CD4-positive, alpha-beta T cell treated with Interleukin-2 at 100 ng/mL for 4 hours (primary cell): ENCODE measurements around the gene SFXN3.

Experiments used
- DNase-seq: peaks from one replicate; pipeline ENCODE4 v3.0.0-alpha.2; 2020; ENCODE audit warnings: low spot score

Gene SFXN3

DNA sequence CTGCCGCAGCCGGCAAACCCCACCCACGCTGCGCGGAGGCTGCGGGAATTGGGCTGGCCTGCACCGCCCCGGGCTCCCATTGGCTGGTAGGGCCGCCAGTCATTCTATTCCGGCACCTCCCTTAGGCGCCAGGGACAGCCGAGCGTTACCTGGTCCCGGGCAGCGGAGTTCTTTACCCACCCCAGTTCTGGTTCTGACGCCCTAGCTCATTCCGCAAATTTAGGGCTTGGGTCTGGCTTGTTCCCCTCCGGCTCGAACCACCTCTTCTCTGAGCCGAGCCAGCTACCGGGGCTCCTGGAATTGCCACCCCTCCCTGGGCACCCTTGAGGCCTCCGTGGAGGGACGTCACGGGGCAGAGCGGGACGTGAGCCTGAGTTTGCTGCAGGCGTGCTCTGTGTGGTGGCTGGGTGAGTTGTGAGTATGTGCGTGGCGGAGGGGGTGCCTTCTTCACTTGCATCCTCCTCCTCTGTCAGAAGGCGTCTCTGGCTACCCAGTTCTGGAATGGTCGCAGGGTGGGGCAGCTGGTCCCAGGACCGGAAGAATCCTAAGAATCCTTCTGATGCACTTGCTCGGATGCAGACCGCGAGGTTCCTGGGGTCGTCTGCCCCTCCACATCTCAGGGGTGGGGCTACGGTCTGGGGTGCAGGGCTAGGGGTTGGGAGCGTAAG is at the start of gene SFXN3, which contains the start of gene PDZD7:
Gene SFXN3, plus strand, starts transcription at position 107 of the 668 bp plus-strand sequence. CDS start 3,461 bp downstream, outside the sequence.
Gene PDZD7, minus strand, starts transcription at position 2 of the 668 bp plus-strand sequence. CDS start 910 bp downstream, outside the sequence.
- DNase-seq, result peak; percentile 96

DNA sequence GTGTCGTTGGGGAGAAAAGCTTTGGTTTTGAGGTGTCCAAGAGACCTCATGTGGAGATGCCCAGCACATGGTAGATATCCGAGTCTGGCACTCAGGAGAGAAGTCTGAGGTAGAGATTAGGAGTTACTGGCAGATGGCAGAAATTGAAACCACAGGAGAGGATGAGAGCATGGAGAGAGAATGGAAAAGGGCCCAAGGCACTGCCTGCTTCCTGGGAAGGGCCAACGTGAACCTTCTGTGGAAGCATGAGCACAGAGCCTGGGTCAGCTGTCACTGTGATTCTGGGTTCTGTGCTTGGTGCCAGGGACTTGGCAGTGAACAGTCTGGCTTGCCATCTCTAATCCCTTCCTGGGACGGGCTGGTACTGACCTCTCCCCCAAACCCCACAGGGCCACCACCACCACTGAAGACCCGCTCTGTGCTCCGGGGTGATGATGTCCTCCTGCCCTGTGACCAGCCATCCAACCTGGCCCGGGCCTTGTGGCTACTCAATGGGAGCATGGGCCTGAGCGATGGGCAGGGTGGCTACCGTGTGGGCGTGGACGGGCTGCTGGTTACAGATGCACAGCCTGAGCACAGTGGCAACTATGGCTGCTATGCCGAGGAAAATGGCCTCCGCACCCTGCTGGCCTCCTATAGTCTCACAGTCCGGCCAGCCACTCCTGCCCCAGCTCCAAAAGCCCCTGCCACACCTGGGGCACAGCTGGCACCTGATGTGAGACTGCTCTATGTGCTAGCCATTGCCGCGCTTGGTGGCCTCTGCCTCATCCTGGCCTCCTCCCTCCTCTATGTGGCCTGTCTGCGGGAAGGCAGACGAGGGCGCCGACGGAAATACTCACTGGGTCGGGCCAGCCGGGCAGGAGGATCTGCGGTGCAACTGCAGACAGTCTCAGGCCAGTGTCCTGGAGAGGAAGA is 47.9 kb upstream of the SFXN3 start:
- DNase-seq, result no peak

DNA sequence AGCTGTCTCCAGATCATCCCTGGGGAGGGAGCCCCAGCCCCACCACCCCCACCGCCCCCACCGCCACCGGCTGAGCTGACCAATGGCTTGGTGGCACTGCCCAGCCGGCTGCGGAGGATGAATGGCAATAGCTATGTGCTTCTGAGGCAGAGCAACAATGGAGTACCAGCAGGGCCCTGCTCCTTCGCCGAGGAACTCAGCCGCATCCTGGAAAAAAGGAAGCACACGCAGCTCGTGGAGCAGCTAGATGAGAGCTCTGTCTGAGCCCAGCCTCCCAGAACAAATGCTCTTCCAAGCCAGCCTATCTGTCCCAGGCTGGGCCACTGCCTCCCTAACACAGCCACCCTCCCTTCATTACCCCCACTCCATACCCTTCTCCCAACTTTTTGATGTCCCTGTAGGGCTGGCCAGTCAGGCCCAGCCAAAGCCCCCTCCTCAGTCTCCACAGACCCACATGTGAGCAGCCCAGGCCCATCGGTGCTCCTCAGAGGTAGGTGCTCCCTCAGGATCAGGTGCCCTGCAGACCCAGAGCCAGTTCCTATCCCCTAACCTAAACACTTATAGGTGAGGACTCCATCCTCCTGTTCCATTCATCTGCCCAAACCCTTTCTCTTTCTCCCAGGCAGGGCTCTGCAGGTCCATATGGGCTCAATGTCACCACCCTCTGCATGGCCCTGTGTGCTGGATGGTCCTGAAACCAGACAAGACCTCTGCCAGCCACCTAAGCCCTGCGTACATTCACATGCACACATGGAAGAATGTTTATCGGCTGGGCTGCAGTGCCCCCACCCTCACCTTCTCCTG is 47.0 kb upstream of the SFXN3 start:
- DNase-seq, result no peak

DNA sequence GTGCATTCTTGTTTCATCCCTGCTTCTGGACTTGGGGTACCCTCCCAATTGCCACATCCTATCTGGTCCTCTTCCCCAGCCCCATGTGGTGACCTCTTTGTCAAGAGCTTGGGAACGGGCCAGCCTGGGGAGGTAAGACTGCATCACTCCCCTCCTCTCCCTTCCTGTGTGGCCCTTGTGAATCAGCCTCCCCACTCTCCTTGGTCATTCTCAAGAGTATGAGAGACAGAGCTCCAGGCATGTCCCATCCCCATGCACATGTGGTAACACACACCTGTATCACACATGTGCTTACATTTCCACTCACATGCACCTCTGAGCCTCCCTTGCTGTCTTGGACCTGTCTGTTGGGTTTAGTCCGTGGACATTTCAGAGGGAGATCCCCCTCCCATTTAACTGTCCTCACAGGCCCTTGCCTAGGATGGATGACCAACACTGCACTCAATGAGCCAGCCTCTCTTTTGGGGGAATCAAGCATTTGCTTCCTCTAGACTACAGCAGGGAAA is 46.3 kb upstream of the SFXN3 start:
- no peak for DNase-seq

- no peak for DNase-seq
Measured at GRCh38 chr10:100985336-100985735, 45.7 kb upstream of the SFXN3 start.

DNA sequence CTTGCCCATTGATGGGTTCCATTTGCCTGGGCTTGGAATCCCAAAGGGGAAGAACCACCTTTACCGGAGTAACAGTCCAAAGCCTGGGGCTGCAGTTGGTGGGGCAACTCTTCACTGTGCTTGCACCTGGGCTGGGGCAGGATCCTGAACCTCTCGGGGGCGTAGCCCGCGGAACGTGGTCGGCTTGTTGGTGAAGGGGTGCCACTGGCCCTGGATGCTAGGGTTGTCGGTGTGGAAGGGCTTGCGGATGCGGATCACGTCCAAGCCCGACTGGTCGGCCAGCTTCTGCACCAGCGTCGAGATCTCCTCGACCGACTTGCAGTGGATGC is 44.4 kb upstream of the SFXN3 start:
- DNase-seq, result no peak

DNA sequence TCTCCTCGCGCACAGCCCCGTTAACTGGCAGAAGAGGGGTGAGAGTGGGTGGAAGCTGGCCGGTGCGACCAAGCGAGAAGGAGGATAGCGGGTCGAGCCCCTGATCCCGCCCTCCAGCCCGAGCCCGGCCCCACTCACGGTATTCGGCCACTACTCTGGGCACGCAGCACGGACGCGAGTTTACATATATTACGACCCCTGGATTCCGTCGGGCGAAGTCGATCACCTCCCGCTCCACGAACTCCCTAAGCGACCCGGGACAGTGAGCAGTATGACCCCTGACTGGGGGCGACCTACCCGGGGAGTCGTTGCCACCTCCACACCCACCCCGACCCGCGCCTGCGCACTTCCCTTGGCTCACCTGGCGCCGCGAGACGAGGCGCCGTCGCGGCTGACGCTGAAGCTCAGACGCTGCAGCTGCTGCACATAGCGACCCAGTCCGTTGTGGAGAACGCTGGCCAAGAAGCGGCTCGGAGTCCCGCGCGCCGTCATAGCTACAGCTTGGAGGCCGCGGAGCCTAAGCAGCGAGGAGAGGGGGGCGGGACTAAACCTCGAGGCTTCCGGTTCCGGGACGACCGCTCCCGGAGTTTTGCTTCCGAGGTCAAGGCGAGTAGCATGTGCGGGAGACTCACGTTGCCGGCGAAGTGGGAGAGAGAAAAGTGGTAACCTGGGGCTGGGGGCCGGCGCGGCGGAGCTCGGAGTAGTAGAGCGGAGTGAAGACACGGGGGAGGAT is 43.9 kb upstream of the SFXN3 start, which contains the start of the genes MRPL43 and TWNK:
Gene MRPL43, minus strand, starts transcription at position 546 of the 733 bp plus-strand sequence. Its CDS starts 54 bp downstream, at position 492.
Gene TWNK, plus strand, starts transcription at position 592 of the 733 bp plus-strand sequence. CDS start 668 bp downstream, outside the sequence.
- peak; percentile 85 for DNase-seq

- no peak for DNase-seq
Measured at GRCh38 chr10:100987685-100988049, 43.4 kb upstream of the SFXN3 start.

DNA sequence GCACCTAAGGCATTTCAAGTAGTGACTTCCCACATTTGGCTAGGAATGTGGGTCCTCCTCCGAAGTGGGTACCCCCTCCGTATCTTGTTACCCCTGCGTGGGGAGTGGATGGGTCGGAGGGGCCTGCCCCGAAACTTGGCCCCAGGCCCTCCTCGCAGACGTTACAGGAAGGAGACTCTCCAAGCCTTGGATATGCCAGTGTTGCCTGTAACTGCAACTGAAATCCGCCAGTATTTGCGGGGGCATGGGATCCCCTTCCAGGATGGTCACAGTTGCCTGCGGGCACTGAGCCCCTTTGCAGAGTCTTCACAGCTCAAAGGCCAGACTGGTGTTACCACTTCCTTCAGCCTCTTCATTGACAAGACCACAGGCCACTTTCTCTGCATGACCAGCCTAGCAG is 42.9 kb upstream of the SFXN3 start:
- DNase-seq, result no peak

DNA sequence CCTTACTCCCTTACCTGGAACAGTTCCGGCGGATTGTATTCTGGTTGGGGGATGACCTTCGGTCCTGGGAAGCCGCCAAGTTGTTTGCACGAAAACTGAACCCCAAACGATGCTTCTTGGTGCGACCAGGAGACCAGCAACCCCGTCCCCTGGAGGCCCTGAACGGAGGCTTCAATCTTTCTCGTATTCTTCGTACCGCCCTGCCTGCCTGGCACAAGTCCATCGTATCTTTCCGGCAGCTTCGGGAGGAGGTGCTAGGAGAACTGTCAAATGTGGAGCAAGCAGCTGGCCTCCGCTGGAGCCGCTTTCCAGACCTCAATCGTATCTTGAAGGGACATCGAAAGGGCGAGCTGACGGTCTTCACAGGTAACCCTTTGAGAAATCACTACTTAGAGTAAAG is 41.9 kb upstream of the SFXN3 start:
- DNase-seq, result no peak

GRCh38 chr10:100993986-100994708 is 36.9 kb upstream of the SFXN3 start:
- DNase-seq, result no peak

DNA sequence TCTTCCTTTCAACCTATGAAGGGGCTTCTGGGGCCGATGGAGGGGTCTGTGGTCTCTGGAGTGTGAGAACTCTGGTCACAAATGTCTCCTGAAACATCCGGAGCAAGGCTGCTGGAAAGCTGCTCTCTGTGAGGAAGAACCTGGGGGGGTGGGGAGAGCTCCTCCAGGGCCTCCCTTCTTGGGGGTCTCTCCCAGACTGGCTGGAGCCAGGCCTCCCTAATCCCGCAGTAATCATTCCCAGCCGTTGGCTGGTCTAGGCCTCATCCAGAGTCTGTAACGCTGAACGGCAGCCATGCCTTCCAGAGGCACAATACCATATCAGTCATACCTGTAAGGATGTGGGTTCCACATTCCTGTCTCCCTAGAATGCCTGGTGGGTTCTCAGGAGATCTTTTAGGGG is 35.9 kb upstream of the SFXN3 start:
- no peak for DNase-seq

GRCh38 chr10:100996678-100997359 is 34.2 kb upstream of the SFXN3 start:
- DNase-seq, result peak; percentile 20

DNA sequence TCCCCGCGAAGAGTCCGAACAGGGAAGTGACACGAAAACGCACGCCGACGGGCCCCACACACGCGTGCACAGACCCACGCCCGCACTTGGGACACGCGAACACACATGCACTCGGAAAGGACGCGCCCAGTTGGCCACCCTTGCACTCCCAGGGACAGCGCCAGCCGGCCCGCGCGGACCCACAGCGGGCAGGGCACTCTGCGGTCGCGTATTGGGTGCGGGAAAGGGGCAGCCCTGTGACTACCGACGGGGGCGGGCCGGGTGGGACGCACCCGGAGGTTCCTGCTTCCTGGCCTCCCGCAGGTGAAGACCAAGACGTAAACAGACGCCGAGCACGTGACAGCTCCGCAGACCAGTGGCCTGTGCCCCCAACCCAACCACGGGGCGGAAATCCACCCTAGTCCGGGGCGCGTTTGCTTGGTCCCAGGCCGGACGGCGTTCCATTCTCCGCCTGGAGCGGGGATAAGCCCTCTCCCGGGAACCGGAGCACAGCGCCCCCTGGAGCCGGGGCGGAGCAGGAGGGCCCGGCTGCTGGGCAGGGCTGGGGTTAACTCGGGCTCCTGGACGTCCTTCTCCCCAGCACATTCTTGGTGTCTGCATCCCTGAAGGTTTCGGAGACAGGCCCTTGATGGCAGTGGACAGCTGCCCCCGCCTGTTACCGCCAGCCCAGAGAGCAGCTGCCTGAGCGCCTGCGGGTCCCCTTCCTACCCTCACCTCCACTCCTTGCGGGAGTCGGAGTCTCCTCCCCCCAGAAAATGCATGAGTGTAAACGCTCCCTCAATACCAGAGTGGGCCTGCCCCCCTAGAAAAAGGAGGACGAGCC is 33.5 kb upstream of the SFXN3 start:
- DNase-seq, result peak; percentile 65

DNA sequence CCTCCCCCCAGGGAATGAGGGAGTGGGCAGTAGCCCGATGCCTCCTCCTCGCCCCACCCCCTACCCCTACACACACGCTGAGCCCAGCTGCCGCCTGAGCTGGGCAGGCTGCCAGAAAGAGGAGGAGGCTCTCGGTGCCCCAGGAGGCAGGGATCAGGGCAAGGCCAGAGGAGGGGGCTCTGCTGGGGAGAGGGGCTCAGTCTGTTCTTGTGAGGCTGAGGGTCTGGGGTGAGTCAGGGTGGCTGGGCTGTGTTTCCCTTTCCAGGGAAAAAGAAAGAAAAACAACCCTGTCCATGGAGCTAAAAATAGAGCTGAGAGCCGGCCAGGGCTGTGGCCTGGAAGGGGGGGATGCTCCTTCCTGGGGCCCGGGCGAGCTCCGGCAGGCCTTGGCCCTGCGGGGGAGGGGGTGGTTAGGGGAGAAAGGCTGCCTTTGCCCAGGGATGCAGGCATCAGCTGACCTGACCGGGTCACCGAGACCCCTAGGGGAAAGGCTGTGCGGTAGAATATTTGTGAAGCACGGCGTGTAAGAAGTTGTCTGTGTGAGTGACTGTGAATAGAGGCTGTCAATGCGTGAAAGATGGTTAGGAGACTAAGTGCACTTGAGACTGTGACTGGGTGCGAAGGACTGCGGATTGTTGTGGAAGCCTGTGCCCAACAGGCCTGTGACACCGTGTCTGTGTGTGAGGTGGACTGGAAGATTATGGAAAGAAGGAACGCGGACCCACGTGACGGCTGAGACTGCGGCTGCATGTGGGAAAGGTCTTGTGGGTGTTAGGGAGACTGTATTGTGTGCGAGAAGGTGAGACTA is 32.6 kb upstream of the SFXN3 start:
- peak; percentile 53 for DNase-seq

- DNase-seq, result peak; percentile 77
Measured at GRCh38 chr10:100998991-100999741, 31.9 kb upstream of the SFXN3 start.

DNA sequence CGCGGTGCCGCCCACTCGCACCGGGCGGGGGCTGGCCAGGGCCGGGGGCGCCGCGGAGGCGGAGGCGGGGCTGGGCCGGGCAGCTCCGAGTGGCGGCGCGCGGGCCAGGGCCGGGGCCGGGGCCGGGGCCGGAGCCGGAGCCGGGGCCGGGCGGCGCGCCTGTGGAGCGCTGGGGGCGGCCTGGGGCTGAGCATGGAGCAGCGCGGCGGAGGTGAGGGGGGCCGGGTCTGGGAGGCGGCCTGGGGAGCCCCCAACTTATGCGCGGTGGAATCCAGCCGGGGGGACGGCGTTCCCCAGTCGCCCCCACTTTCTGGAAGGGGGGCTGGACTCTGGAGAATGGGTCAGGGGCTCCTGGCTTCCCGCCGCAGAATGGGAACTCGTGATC is 31.3 kb upstream of the SFXN3 start, which contains the start of gene LZTS2:
Gene LZTS2, plus strand, starts transcription at position 67 of the 385 bp plus-strand sequence. CDS start 2,731 bp downstream, outside the sequence.
- no peak for DNase-seq
